Hematopoietic multipotent progenitor cell treated with erythropoietin and hydrocortisone succinate and interleukin-3 and kit ligand, for 4 days (in vitro differentiated cells): ENCODE results near the gene LHFPL6.

ENCODE experiments used
- DNase-seq: peaks from one replicate; pipeline ENCODE4 v3.0.0-alpha.2; 2015

Gene LHFPL6

GRCh38 chr13:39602614-39603366 lies at the start of gene LHFPL6:
TSS of gene LHFPL6 (minus strand) at chr13:39603193.
- DNase-seq: peak; percentile 85

DNA sequence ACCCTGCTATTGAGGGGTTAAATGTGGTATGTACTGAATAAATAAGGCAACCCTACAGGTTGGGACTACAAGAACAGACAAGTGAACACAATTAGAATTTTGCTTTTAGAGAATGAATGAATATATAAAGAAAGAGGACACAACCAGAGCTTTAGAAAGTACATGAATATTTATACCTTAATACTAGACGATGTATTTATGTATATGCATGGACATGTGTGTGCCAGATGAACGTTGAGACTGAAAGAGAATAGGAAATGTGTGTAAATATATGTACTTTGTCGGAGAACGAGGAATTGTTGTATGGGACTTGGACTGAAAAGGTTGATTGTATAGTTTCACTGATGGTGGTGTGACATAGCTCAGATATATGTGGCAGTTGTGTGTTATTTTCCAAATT lies 43.1 kb upstream of the LHFPL6 start:
- no peak for DNase-seq

GRCh38 chr13:39641645-39642044 lies 38.7 kb upstream of the LHFPL6 start:
- peak; percentile 56 for DNase-seq

GRCh38 chr13:39637890-39638289 lies 34.9 kb upstream of the LHFPL6 start:
- DNase-seq: no peak

DNA sequence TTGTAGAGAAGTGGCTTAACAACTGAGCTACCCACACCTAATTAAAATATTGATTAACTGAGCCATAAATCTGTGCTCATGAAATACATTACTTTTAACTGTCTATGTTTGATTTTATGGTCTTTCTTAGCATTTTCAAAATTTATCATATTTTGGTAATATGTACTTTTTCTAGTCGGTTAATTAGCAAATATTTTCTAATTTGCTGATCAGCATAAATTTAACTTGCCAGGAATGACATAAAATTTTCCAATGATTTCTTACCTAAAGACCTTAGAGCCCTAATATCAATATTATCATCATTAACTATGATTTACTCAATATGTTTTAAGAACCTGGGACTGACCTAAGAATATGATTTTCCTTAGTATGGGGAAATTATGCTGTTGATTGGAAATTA lies 32.6 kb upstream of the LHFPL6 start:
- DNase-seq: no peak

- no peak for DNase-seq
These were observed 30.0 kb upstream of the LHFPL6 start for GRCh38 chr13:39632994-39633393.

- no peak for DNase-seq
These were observed 28.3 kb upstream of the LHFPL6 start for GRCh38 chr13:39631307-39631706.

GRCh38 chr13:39623466-39623865 lies 20.5 kb upstream of the LHFPL6 start:
- no peak for DNase-seq

DNA sequence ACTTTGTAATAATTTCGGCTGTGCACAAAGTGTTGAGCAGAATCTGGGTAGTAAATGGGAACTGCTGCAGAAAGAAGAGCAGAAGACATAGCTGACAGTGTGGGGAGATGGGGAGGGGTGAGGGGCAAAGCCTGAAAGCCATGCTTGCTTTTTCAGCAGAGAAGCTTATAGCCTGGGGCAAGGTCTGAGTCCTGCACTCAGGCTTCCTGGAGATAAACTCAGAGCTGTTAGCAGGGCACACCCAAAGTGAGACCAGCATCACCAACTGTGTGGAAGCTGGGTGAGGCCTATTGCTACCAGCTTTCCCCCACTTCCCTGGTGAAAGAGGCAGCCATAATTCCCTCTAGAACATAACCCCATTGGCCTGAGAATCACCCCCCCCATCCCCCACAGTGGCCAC lies 15.6 kb upstream of the LHFPL6 start:
- DNase-seq: peak; percentile 59

DNA sequence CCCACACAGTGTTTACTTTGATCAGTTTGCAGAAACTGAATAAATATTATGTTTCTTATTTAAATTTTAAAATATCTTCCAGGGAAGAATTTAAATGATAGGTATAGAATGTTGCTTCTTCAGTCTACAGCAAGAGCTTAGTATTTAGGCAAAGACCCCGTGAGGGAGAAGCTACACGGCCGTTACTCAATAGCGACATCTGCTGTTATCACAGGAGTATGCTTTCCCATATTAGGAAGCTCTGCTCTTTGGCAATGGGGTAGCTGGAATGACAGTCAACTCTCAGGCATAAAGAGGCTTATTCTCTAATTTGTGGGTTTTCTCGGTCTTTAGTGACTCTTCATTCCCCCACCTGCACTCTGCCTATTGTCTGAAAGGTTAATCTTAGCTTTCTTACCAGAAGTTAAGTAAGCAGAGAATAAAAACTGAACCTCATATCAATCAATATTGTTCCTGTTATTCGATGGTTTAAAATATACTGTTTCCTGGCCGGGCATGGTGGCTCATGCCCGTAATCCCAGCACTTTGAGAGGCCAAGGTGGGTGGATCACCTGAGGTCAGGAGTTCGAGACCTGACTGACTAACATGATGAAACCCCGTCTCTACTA lies 13.2 kb upstream of the LHFPL6 start:
- peak; percentile 90 for DNase-seq

- DNase-seq: peak; percentile 88
These were observed 9.1 kb upstream of the LHFPL6 start for GRCh38 chr13:39612023-39612637.

DNA sequence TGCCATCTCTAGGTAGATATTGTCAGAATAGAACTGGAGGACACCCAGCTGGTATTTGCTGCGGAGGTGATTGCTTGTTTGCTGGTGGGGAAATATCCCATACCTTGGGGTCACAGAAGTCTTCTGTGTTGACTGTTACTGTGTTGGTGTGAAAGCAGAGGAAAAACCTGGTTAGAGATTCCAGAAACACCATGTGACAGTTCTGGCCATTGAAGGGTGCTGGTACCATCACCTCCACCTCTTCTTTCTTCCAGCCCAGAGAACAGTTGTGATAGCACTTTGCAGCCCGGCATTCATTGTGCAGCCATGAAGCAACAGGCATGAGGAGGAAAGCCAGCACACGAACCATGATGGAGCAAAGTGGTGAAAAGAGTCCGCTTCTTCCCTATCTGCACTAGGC lies 4.9 kb upstream of the LHFPL6 start:
- no peak for DNase-seq

GRCh38 chr13:39605677-39606320 lies 2.8 kb upstream of the LHFPL6 start:
- no peak for DNase-seq

- no peak for DNase-seq
These were observed 1.8 kb upstream of the LHFPL6 start for GRCh38 chr13:39604756-39605155.

DNA sequence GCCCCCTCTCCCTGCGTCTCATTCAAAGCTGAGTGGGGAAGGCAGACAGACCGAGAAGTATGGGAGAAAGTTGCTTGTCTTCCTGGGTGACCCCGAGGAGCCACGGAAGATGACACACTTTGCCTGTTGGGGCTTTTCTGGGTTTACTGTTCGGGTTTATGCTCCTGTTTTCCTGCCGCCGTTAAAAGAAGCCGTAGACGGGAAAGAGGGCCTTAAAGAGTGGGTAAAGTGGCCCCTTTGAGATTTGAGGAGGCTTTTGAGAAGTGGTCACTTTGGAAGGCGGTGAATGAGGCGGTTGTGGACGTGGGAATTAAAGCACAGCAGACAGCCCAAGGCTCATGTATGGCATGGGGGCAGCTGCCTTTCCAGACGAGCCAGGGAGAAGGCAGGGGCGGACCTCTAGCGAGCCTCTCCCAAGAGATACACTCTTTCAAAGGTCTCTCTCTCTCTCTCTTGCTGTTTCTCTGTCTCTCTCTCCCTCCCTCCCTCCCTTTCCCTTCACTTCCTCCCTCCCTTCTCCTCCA lies 493 bp upstream of the LHFPL6 start:
- DNase-seq: no peak

DNA sequence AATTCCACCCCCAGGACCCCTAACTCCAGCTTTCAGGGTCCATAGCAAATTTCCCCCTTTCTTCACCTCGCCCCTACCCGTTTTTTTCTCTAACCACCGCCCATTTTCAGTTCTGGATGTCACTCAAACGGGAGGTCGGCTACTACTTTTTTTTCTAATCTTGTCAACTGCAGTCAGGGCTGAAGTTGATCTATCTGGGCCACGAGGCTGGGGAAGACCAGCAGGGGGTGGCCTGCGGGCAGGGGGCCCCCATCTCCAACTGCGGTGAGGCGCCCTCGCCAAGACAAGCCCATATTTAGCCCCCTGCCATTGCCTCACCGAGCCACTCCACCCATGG lies 748 bp downstream of the LHFPL6 start:
- peak; percentile 80 for DNase-seq

DNA sequence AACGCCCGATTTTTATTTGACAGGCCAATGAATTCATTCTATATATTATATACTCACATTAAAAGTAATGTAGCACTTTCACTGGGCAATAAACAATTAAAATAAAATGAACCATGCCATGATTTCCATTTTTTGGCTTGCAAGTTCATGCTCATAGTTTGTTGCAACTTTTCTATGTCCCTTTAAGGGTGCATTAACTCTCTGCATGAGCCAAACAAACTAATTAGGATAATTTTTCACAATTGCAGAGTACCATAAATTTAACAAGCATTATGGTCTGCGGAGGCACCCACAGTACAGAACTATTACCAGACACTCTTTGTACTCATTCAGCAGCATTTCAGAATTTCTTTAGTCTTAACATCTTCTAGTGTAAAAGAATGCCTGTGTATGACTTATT lies 1.4 kb downstream of the LHFPL6 start:
- no peak for DNase-seq

DNA sequence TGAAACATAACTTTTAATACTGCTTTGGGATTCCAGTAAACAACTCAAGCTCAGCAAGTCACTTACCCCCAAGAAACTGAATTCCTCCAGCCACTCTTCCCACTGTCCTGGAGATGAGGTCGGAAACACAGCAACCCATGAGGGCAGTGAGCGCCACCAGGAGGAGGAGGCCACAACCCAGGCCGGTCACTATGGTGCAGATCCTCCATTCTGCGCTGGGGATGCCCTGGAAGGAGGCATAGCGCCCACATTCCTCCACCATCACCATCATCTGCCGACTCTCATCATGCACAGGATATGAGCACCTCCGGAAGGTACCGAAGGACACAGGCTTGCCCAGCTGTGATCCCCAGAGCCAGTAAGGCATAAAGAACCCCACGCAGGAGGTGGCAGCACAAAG lies 2.2 kb downstream of the LHFPL6 start:
- DNase-seq: no peak

GRCh38 chr13:39599842-39600241 lies 3.2 kb downstream of the LHFPL6 start:
- DNase-seq: no peak

DNA sequence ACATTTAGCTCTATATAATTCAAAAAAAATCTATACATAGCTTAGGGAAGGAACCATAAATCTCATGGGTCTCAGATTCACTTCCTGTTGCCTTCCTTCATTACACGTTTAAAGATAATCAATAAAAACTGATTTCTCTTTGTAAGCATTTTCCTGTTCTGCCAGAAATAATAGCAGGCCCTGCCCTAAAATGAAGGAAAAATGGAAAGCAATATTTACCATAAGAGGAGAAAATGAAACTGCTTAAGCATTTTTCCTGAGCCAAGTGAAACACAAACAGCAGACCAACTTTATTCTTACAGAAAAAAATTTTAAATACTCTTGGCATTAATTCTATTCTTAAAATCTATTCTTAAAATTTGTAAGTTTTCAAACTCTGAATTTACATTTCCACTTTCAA lies 4.0 kb downstream of the LHFPL6 start:
- no peak for DNase-seq

DNA sequence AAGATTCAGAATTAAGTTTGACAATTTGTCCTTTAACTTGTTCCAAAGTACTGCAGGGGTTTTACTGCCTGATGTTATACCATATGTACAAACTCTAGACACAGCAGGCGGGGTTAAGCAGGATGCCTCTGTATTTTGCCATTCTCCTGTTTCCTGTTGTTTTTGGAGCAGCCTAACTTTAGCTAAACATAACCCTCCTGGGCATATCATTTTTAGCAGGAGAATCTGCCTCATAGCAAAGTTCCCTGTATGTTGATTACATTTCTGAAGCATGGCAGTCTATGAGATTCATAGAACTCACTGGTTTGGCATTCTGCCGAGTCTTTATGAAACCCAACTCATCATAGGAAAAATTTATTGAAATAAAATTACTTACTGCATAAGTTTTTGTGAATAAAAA lies 5.2 kb downstream of the LHFPL6 start:
- no peak for DNase-seq

DNA sequence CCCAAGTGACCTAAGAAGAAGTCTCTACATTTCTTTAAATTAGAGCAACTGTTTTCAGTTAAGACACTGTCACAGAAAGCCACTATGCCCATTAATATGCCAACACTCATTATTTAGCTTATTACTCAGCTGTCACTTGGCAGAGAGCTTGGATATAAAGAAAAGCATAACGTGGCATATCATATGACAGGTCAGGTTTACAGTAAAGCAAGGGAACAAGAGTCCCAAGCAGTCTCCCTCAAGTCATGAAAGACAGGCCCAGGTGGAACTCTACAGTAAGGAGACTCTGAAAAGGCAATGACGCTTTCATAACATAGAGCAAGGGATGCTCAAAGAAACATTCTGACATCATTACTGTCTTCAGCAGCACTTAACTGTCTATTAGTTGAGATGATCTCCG lies 6.3 kb downstream of the LHFPL6 start:
- no peak for DNase-seq

DNA sequence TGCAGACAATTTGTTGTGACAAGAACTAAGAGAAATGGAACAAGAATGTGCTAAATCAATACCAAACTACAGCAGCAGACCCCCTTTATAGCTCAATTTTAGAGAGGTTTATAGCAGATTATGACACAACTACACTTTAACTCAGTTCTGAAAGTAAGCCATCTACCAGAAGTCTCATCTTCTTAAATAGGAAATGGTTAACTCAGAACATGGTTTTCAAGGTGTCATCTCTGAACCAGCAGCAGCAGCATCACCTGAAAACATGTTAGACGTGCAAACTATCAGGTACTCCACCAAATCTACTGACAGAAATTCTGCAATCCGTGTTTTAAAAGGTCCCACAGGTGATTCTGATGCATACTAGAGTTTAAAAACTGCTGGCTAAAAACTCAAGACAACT lies 6.8 kb downstream of the LHFPL6 start:
- no peak for DNase-seq
